Bronchial epithelial cell (primary cell): ENCODE results near the gene SEMA3D. TPM values are rescaled to one million over a fixed set of nuclear protein-coding genes. Genes with fewer than 3 reads are reported as not detected.

Source experiments
- DNase-seq: peaks from one replicate; pipeline ENCODE4 v3.0.0-alpha.2; 2010; ENCODE audit warnings: low read depth
- FAIRE-seq: peaks from 2 replicates; lab custom pipeline; 2011; peaks lifted over from hg19 to GRCh38; lab: Jason Lieb, UNC
- H3K27me3 ChIP-seq: 2 replicates; pipeline ENCODE4 v1.5.1; 2011; ENCODE audit warnings: low read length; ENCODE audit not compliant: control insufficient read depth, insufficient read depth
- H3K36me3 ChIP-seq: 2 replicates; pipeline ENCODE4 v1.5.1; 2011; ENCODE audit warnings: low read length; ENCODE audit not compliant: control insufficient read depth, insufficient read depth
- H3K4me3 ChIP-seq: 2 replicates; pipeline ENCODE4 v1.5.1; 2011; ENCODE audit warnings: mild to moderate bottlenecking, low read depth, low read length, control low read depth
- CTCF ChIP-seq: IDR thresholded peaks from 2 replicates; pipeline ENCODE4 v1.5.1; 2011; ENCODE audit warnings: mild to moderate bottlenecking, moderate library complexity, low read length, control low read depth, inconsistent platforms; ENCODE audit not compliant: insufficient read depth, severe bottlenecking
- total RNA-seq: library from RNA; depleted of rRNA; stranded (reverse); fragments of >200 nt; gene quantifications from 2 replicates; pipeline ENCODE4 v1.2.1, GENCODE V29; 2014

The SEMA3D gene
- total RNA-seq, 1 donor from 2014 or later: 0.79 TPM

- H3K36me3 ChIP-seq: no peaks in the 10 kb centered on the region
- no peak for TF ChIP-seq CTCF
- no peak for FAIRE-seq
- no peak overlapping the region for H3K4me3 ChIP-seq
- DNase-seq: no peak
- no peaks in the 10 kb centered on the region for H3K27me3 ChIP-seq
These were observed 14.4 kb upstream of the SEMA3D start for GRCh38 chr7:85201209-85201608.

DNA sequence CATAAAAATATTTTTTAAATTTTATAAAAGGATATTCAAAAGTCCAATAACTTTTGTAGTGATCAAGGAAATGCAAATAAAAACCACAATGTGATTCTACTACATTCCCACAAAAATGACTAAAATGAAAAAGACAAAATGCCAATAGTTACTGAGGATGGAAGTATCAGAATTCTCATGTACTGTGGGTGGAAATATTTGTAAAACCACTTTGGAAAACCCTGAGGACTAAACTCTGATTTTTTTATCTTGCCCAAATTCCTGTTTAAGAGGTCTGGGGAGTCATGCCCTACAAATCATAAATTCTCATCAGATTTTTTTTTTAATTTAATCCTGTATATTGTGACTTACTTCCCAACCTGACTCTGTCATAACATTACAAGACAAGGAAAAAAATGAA lies 9.8 kb upstream of the SEMA3D start:
- H3K36me3 ChIP-seq: no peaks in the 10 kb centered on the region
- peaks cover 2% of the 10 kb centered on the region for H3K27me3 ChIP-seq
- TF ChIP-seq CTCF: no peak
- no peak for DNase-seq
- no peak overlapping the region for H3K4me3 ChIP-seq
- no peak for FAIRE-seq

DNA sequence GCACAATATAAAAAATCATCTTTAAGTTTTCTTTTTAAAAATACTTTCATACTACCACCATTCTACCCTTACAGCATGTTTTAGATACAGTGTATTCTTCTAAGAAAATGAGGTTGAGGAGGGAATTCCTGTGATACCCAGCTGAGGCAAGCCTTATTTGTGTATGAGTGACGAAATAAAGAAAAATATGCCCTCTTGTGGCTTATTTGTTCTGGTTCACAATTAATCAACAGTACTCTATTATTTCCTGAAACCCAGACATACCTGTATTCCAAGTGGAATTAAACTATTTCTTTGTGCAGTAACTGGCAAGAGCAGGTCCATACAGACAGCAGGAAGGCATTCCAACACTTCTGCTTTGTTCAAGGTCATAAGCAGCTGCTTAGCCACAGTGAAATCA lies 4.5 kb upstream of the SEMA3D start:
- Histone ChIP-seq H3K4me3 (no peak overlapping the region), H3K36me3 (no peaks in the 10 kb centered on the region), H3K27me3 (peaks cover 2% of the 10 kb centered on the region)
- DNase-seq (peak; percentile 61), FAIRE-seq (no peak)
- peak; percentile 39 for TF ChIP-seq CTCF

DNA sequence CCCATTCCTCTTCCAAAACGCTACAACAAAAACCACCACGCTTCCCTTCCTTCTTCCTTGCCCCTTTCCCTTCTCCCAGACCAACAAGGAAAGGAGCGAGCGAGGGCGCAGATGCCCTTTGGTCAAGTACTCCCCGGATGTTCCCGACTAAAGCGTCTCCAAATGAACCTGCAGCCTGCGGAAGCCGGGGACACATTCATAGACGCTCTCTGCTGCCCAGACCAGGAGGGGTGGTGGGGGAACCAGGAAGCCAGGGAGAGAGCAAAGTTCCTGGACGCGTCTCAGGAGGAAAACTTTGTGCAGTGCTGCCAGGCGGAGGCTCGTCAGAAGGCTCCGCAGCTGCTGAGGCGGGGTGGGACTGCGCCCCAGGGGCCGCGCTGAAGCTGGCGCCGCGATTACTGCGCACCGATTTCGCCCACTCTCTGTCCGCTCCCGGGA lies 754 bp downstream of the SEMA3D start:
- no peak for TF ChIP-seq CTCF
- H3K4me3 ChIP-seq: peak overlapping the region; percentile 53
- FAIRE-seq: no peak
- H3K36me3 ChIP-seq: no peaks in the 10 kb centered on the region
- no peaks in the 10 kb centered on the region for H3K27me3 ChIP-seq
- DNase-seq: peak; percentile 27

DNA sequence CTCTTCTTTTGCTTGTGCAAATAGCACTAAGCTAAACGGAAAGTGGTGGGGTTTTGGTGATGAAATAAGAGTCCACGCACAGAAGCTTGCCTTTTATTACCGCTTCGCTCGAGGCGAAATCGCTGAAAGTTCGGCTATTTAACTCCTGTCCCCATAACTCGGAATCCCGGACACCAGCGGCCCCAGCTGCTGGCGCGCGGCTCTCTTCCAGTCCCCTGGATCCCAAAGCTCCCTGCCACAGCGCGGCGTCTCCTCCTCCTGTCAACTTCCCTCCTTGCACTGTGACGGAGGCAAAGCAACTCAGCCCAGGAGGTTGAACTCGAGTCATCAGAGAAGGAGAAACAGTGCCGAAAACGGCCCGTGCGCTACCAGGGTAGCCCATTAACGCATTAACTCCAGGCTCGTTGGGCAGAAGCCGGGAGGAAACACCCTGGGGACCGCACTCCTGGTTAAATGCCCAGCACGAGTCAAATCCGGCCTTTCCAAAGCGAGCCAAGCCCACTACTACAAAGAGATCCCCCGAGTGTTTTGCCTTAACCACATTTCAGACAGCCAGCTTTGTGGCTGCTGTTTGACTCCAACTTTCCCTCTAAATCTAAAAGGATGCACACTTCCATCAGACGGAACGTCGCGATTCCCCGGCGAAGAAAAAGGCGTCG lies 1.3 kb downstream of the SEMA3D start:
- no peaks in the 10 kb centered on the region for H3K27me3 ChIP-seq
- DNase-seq (peak; percentile 43), FAIRE-seq (no peak)

More for the DNA sequence above, 1.3 kb downstream of the SEMA3D start:
- Histone ChIP-seq H3K36me3 (no peaks in the 10 kb centered on the region), H3K4me3 (peak overlapping the region; percentile 53)
- TF ChIP-seq CTCF: peak; percentile 9
